ENCODE results near the gene RHOA.

The RHOA gene

DNA sequence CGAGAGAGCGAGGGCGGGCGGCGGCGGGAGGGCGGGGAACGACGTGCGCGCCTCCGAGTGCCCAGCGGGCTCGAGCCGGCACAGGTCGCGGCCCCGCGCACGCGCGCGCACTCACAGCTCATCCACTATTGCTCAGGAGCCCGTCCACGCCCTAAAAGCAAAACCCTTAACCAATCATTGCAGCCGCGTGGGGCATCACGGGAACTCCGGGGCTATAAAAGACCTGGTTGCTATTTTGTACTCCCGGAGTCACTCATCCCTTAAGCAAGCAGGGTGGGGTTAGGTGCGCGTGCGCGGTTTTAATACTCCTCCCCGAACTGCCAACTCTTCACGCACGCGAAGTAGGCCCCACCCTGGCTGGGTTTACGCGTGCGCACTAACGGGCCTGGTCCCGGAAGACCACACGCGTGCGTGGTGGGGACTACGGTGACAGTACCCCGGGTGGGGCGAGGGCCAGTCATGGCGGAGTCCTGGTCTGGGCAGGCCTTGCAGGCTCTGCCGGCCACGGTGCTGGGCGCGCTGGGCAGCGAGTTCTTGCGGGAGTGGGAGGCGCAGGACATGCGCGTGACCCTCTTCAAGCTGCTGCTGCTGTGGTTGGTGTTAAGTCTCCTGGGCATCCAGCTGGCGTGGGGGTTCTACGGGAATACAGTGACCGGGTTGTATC is at the start of gene RHOA, which contains the start of gene TCTA:
Gene RHOA, minus strand, starts transcription at position 9 of the 664 bp plus-strand sequence. CDS start 36,387 bp downstream, outside the sequence.
Gene TCTA, plus strand, starts transcription at position 456 of the 664 bp plus-strand sequence. Its CDS starts 4 bp downstream, at position 460.
- ATAC-seq (ENCODE audit: low read depth): peak; percentile 84
- Histone ChIP-seq H3K27ac (ENCODE audit: poor library complexity, severe bottlenecking) (peak within 1 kb of the TSS; percentile 92), H3K9me3 (ENCODE audit: severe bottlenecking) (no peaks in the 10 kb centered on the region), H3K27me3 (ENCODE audit: insufficient read depth, poor library complexity, severe bottlenecking) (no peaks in the 10 kb centered on the region), H3K4me1 (ENCODE audit: insufficient read depth, poor library complexity, severe bottlenecking) (peaks cover 19% of the 10 kb centered on the region), H3K36me3 (ENCODE audit: low read depth) (peaks cover 31% of the 10 kb centered on the region), H3K4me3 (ENCODE audit: severe bottlenecking) (peak within 1 kb of the TSS; percentile 89)
- peak; percentile 98 for DNase-seq (ENCODE audit: low spot score)
- TF ChIP-seq, protein P1, sequence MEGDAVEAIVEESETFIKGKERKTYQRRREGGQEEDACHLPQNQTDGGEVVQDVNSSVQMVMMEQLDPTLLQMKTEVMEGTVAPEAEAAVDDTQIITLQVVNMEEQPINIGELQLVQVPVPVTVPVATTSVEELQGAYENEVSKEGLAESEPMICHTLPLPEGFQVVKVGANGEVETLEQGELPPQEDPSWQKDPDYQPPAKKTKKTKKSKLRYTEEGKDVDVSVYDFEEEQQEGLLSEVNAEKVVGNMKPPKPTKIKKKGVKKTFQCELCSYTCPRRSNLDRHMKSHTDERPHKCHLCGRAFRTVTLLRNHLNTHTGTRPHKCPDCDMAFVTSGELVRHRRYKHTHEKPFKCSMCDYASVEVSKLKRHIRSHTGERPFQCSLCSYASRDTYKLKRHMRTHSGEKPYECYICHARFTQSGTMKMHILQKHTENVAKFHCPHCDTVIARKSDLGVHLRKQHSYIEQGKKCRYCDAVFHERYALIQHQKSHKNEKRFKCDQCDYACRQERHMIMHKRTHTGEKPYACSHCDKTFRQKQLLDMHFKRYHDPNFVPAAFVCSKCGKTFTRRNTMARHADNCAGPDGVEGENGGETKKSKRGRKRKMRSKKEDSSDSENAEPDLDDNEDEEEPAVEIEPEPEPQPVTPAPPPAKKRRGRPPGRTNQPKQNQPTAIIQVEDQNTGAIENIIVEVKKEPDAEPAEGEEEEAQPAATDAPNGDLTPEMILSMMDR (IDR thresholded peaks at IDR 0.05; ENCODE audit: poor library complexity, severe bottlenecking): no peak

DNA sequence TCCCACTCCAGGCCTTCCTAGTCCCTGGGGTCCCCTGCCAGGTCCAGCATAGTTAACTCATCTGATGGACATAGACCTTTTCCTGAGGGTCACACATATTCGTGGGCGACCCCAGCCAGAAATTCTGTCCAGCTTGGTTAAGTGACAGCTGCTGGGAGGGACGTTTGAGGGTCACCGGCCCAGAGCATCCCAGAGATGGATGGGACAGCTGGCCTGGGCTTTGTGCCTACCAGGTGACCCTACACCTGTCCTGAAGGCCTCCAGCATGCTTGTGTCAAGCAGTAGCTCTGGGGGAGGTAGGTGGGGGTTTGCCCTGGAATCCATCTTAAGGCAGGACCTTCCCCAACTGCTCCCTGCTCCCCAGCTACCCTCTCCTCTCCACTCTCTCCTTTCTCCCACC is 49.2 kb upstream of the RHOA start:
- H3K4me1 ChIP-seq (ENCODE audit: insufficient read depth, poor library complexity, severe bottlenecking): peaks cover 16% of the 10 kb centered on the region
- peak overlapping the region; percentile 53 for H3K27ac ChIP-seq (ENCODE audit: poor library complexity, severe bottlenecking)
- no peak overlapping the region for H3K4me3 ChIP-seq (ENCODE audit: severe bottlenecking)
- H3K27me3 ChIP-seq (ENCODE audit: insufficient read depth, poor library complexity, severe bottlenecking): no peaks in the 10 kb centered on the region
- ATAC-seq (ENCODE audit: low read depth) (no peak), DNase-seq (ENCODE audit: low spot score) (no peak)
- H3K36me3 ChIP-seq (ENCODE audit: low read depth): no peaks in the 10 kb centered on the region
- H3K9me3 ChIP-seq (ENCODE audit: severe bottlenecking): no peaks in the 10 kb centered on the region
- TF ChIP-seq, protein P1 (IDR thresholded peaks at IDR 0.05; ENCODE audit: poor library complexity, severe bottlenecking): no peak

DNA sequence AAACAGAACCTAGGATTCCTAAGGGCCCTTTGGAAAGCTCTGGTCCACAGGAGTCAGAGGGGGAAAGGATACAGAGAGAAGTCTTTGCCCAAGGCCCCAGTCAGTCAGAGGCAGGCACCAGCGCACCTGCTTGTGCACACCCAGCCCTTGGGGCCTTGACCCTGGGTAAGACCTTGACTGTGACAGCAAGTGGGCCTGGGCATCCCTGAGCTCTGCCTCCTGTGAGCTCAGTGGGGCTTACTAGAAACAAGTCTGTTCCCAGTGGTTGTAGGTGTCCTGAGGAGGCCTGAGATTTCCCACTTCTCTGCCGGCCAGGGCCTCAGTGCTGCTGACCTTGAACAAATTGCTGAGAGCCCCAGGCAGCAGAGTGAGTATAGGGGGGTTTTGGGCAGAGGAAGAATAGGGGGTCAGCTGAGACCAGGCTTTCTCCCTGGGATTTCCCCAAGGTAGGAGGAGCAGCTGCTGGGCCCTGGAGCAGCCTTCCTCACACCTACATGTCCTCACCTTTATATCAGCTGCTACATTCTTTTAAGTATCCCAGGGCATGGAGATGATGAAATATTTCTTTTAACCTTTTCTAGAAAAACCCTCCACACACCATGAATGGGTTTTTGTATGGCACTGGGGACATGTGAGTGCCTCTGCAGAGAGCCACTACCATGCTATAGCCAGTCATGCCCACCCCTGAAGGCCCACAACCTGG is 48.6 kb upstream of the RHOA start:
- Histone ChIP-seq H3K27ac (ENCODE audit: poor library complexity, severe bottlenecking) (peak overlapping the region; percentile 53), H3K27me3 (ENCODE audit: insufficient read depth, poor library complexity, severe bottlenecking) (no peaks in the 10 kb centered on the region), H3K36me3 (ENCODE audit: low read depth) (no peaks in the 10 kb centered on the region), H3K9me3 (ENCODE audit: severe bottlenecking) (no peaks in the 10 kb centered on the region), H3K4me3 (ENCODE audit: severe bottlenecking) (no peak overlapping the region), H3K4me1 (ENCODE audit: insufficient read depth, poor library complexity, severe bottlenecking) (peaks cover 16% of the 10 kb centered on the region)
- no peak for ATAC-seq (ENCODE audit: low read depth)
- TF ChIP-seq, protein P1 (IDR thresholded peaks at IDR 0.05; ENCODE audit: poor library complexity, severe bottlenecking): no peak
- no peak for DNase-seq (ENCODE audit: low spot score)

DNA sequence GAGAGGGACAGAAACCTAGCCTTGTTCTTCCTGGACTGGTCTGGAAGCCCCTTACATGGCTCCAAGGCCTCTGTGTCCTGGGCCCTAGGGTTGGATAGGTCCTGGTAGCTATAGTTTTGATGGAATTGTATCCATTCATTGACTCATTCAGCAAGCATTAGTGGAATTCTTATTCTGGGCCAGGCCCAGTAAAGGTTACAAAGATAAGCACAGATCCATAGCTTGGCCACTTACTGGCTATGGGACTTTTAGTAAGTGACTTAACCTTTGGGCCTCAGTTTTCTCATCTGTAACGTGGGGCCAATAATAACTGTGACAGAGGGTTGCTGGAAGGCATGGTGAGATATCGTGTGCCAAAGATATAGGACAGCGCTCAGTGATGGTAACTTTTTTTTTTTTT is 44.7 kb upstream of the RHOA start:
- no peak for DNase-seq (ENCODE audit: low spot score)
- TF ChIP-seq, protein P1 (IDR thresholded peaks at IDR 0.05; ENCODE audit: poor library complexity, severe bottlenecking): no peak
- Histone ChIP-seq H3K27me3 (ENCODE audit: insufficient read depth, poor library complexity, severe bottlenecking) (no peaks in the 10 kb centered on the region), H3K9me3 (ENCODE audit: severe bottlenecking) (no peaks in the 10 kb centered on the region), H3K27ac (ENCODE audit: poor library complexity, severe bottlenecking) (no peak overlapping the region), H3K4me1 (ENCODE audit: insufficient read depth, poor library complexity, severe bottlenecking) (peaks cover 7% of the 10 kb centered on the region), H3K36me3 (ENCODE audit: low read depth) (no peaks in the 10 kb centered on the region), H3K4me3 (ENCODE audit: severe bottlenecking) (no peak overlapping the region)
- peak; percentile 28; the same call in 1 of the 3 replicates for ATAC-seq (ENCODE audit: low read depth)
